GM12878 (cell line): ENCODE measurements around the gene GATA2. TPM values are rescaled to one million over a fixed set of nuclear protein-coding genes. Genes with fewer than 3 reads are reported as not detected.

ENCODE experiments used
- ATAC-seq: fragments of 200-7000 bp; cut with Tn5 transposase; 3 replicates; pipeline ENCODE4 v1.9.1; 2020; ENCODE audit warnings: mild to moderate bottlenecking, moderate library complexity
- BruUV-seq: library from RNA; stranded (reverse); fragments of 400-500 nt; replicated peaks from 2 replicates; lab custom pipeline; 2021; lab: Mats Ljungman, UMichigan
- CTCF ChIA-PET: fragments of 300-600 bp; sonication (Branson Sonifier 250); formaldehyde crosslinking; extraction: SDS; loops from one replicate; lab custom pipeline; 2021; ENCODE audit warnings: inconsistent platforms; lab: Yijun Ruan, JAX
- POLR2A ChIA-PET: fragments of 350-600 bp; formaldehyde crosslinking; extraction: SDS; loops from one replicate; lab custom pipeline; 2021; ENCODE audit warnings: inconsistent platforms; lab: Charles Lee
- RAD21 ChIA-PET: fragments of 300-600 bp; sonication (Branson Sonifier 250); formaldehyde crosslinking; loops from one replicate; lab custom pipeline; 2023; ENCODE audit warnings: antibody characterized with exemption; ENCODE audit not compliant: unreplicated experiment; lab: Charles Lee
- SMC1A ChIA-PET: fragments of 300-600 bp; sonication (Branson Sonifier 250); formaldehyde crosslinking; loops from one replicate; lab custom pipeline; 2023; ENCODE audit not compliant: unreplicated experiment, uncharacterized antibody; lab: Charles Lee
- DNase-seq: peaks from one replicate; pipeline ENCODE4 v3.0.0-alpha.2; 2011; ENCODE audit warnings: low read depth, low spot score
- FAIRE-seq: peaks from 3 replicates; lab custom pipeline; 2011; peaks lifted over from hg19 to GRCh38; lab: Jason Lieb, UNC
- H2AFZ ChIP-seq: 2 replicates; pipeline ENCODE4 v1.6.0; 2011; ENCODE audit warnings: low read depth, low read length, control low read depth; ENCODE audit not compliant: control insufficient read depth
- H3K27ac ChIP-seq: 2 replicates; pipeline ENCODE4 v1.5.1; 2011; ENCODE audit warnings: control low read depth; ENCODE audit not compliant: control insufficient read depth, insufficient read depth
- H3K27me3 ChIP-seq, 2 experiments: replicated peaks in 1 of 2; 2 replicates each; pipeline versions ENCODE4 v1.6.0 to v1.6.1; 2011; ENCODE audit warnings: low read length in 1 of 2; ENCODE audit not compliant: control insufficient read depth in 2 of 2, insufficient read depth in 2 of 2
- H3K36me3 ChIP-seq, 2 experiments: 2 replicates each; pipeline ENCODE4 v1.5.1; 2011; ENCODE audit warnings: low read length in 1 of 2; ENCODE audit not compliant: control insufficient read depth in 2 of 2, insufficient read depth in 2 of 2
- H3K4me1 ChIP-seq: 2 replicates; pipeline ENCODE4 v1.6.1; 2011; ENCODE audit warnings: mild to moderate bottlenecking, low read length, moderate library complexity, mixed read lengths; ENCODE audit not compliant: control insufficient read depth, insufficient read depth
- H3K4me2 ChIP-seq: 2 replicates; pipeline ENCODE4 v1.6.0; 2011; ENCODE audit warnings: control low read depth; ENCODE audit not compliant: control insufficient read depth, insufficient read depth
- H3K4me3 ChIP-seq: fragments of 200-600 bp; sonication (generic); 2 replicates; pipeline ENCODE4 v1.5.1; 2016
- H3K79me2 ChIP-seq: 2 replicates; pipeline ENCODE4 v1.6.0; 2011; ENCODE audit warnings: low read length; ENCODE audit not compliant: control insufficient read depth, insufficient read depth
- H3K9ac ChIP-seq: 2 replicates; pipeline ENCODE4 v1.8.0; 2011; ENCODE audit warnings: low read length, control low read depth, mixed read lengths; ENCODE audit not compliant: control insufficient read depth, insufficient read depth
- H3K9me3 ChIP-seq: replicated peaks from 3 replicates; pipeline ENCODE4 v1.5.1; 2011; ENCODE audit warnings: mild to moderate bottlenecking, low read length; ENCODE audit not compliant: control insufficient read depth, insufficient read depth
- H4K20me1 ChIP-seq: 2 replicates; pipeline ENCODE4 v1.6.0; 2011; ENCODE audit not compliant: control insufficient read depth, insufficient read depth
- BCL3 ChIP-seq: IDR thresholded peaks from 2 replicates; pipeline ENCODE4 v1.6.1; 2011; ENCODE audit warnings: borderline replicate concordance, low read depth, mild to moderate bottlenecking, moderate library complexity, low read length; ENCODE audit not compliant: insufficient read depth, poor library complexity, severe bottlenecking
- BHLHE40 ChIP-seq, 2 experiments: fragments of 450-650 bp in 1 of 2; IDR thresholded peaks; 2 replicates each; pipeline ENCODE4 v1.6.1; 2011 to 2017; ENCODE audit warnings: low read depth in 2 of 2, borderline replicate concordance in 1 of 2, improper control_type of control experiment in 1 of 2, low read length in 1 of 2, mild to moderate bottlenecking in 1 of 2
- DPF2 ChIP-seq: fragments of 450-650 bp; IDR thresholded peaks from 2 replicates; pipeline ENCODE4 v1.6.1; 2017; ENCODE audit warnings: mild to moderate bottlenecking
- ETV6 ChIP-seq, 2 experiments: fragments of 450-650 bp in 1 of 2; IDR thresholded peaks in 1 of 2; conservative IDR thresholded peaks in 1 of 2; 2 replicates each; pipeline ENCODE4 v1.6.1; 2014; ENCODE audit warnings: antibody characterized with exemption in 1 of 2, borderline replicate concordance in 1 of 2, low read depth in 1 of 2, mild to moderate bottlenecking in 1 of 2, moderate library complexity in 1 of 2
- IRF3 ChIP-seq: fragments of 450-650 bp; IDR thresholded peaks from 2 replicates; pipeline ENCODE4 v1.6.1; 2014; ENCODE audit warnings: mild to moderate bottlenecking
- KLF5 ChIP-seq: fragments of 450-650 bp; IDR thresholded peaks from 2 replicates; pipeline ENCODE4 v1.6.1; 2014; ENCODE audit warnings: mild to moderate bottlenecking; ENCODE audit not compliant: partially characterized antibody
- MEF2A ChIP-seq: IDR thresholded peaks from 2 replicates; pipeline ENCODE4 v1.6.1; 2011; ENCODE audit warnings: low read depth, mild to moderate bottlenecking, low read length, moderate library complexity; ENCODE audit not compliant: insufficient read depth
- MYC ChIP-seq: IDR thresholded peaks from 2 replicates; pipeline ENCODE4 v1.6.1; 2011; ENCODE audit warnings: mild to moderate bottlenecking, low read length, moderate library complexity, inconsistent platforms; ENCODE audit not compliant: insufficient read depth, insufficient replicate concordance, insufficient read length, severe bottlenecking
- SMC3 ChIP-seq: IDR thresholded peaks from 2 replicates; pipeline ENCODE4 v1.6.1; 2011; ENCODE audit warnings: low read length, improper control_type of control experiment, borderline replicate concordance
- TCF12 ChIP-seq: IDR thresholded peaks from 2 replicates; pipeline ENCODE4 v1.6.1; 2011; ENCODE audit warnings: low read depth, mild to moderate bottlenecking, low read length
- ZBTB11 ChIP-seq: fragments of 450-650 bp; formaldehyde crosslinking; IDR thresholded peaks from 2 replicates; pipeline ENCODE4 v1.5.0; 2022; ENCODE audit warnings: mild to moderate bottlenecking, missing genetic modification characterization
- ZBTB40 ChIP-seq: fragments of 450-650 bp; IDR thresholded peaks from 2 replicates; pipeline ENCODE4 v1.6.1; 2016; ENCODE audit warnings: mild to moderate bottlenecking, moderate library complexity, borderline replicate concordance
- ZZZ3 ChIP-seq: IDR thresholded peaks from 2 replicates; pipeline ENCODE4 v1.6.1; 2011; ENCODE audit warnings: low read depth; ENCODE audit not compliant: control insufficient read depth, insufficient read length
- WGBS: methylation state at CpG from one replicate; pipeline ENCODE4 v1.1.6; 2016; ENCODE audit warnings: low lambda C conversion rate; ENCODE audit not compliant: insufficient replicate concordance, insufficient coverage; ENCODE audit errors: missing lambda C conversion rate; 5-methylcytosine and 5-hydroxymethylcytosine counted together
- in situ Hi-C: fragments of 300-500 bp; cut with MboI; formaldehyde crosslinking; loops from 9 replicates; pipeline ENCODE4 v1.14.3; 2018; ENCODE audit warnings: mixed read lengths
- intact Hi-C: fragments of 100-400 bp; cut with micrococcal nuclease; formaldehyde crosslinking; loops from one replicate; pipeline ENCODE4 v1.14.2; 2022; ENCODE audit not compliant: unreplicated experiment
- polyA plus RNA-seq, 11 experiments: library from polyadenylated mRNA; depleted of rRNA in 4 of 11; unstranded in 6 of 11; stranded (reverse) in 5 of 11; fragments of >200 nt; fragmentation: Nextera tagmentation in 4 of 11; fragmentation: Illumina TruSeq in 1 of 11; extraction: Ambion mirVana in 4 of 11; extraction: Trizol in 1 of 11; gene quantifications; 1 replicate in 1 of 11; 2 replicates in 10 of 11; pipeline versions ENCODE4 v1.2.1 to v1.2.3, GENCODE V29; 2011 to 2016; ENCODE audit warnings: inconsistent platforms in 2 of 11, missing spikeins in 2 of 11, low read depth in 1 of 11
- total RNA-seq, 4 experiments: library from RNA; depleted of rRNA in 3 of 4; stranded (reverse); fragments of >200 nt in 3 of 4; fragmentation: Illumina TruSeq in 1 of 4; extraction: Trizol in 1 of 4; gene quantifications; 2 replicates each; pipeline versions ENCODE4 v1.2.1 to v1.2.3, GENCODE V29; 2013 to 2021

Gene GATA2
- total and polyA plus RNA-seq, 10 of the 15 experiments (the other 5 are each of a cell fraction or from before 2014, with no cell fraction given): 0.56 TPM; not detected in 9

GRCh38 chr3:128506754-128507153 lies 13.8 kb upstream of the GATA2 start:
- no peak for FAIRE-seq
- Histone ChIP-seq H2AFZ (no peak overlapping the region), H3K4me3 (no peak overlapping the region), H3K36me3 (no peaks in the 10 kb centered on the region), H3K9ac (no peak overlapping the region), H3K4me1 (no peaks in the 10 kb centered on the region), H3K27ac (no peak overlapping the region), H3K9me3 (peaks cover 1% of the 10 kb centered on the region; the same call in 1 of the 3 replicates), H3K27me3 (no peaks in the 10 kb centered on the region; a peak in 1 of 4 replicates), H4K20me1 (no peaks in the 10 kb centered on the region), H3K79me2 (no peaks in the 10 kb centered on the region), H3K4me2 (no peak overlapping the region)
- ATAC-seq: no peak
- no peak for DNase-seq
- WGBS: 17% methylated on average over 2 of the region's 2 CpGs
- TF ChIP-seq BHLHE40 (IDR thresholded peaks at IDR 0.05; ENCODE audit: borderline replicate concordance in 1 of 2, low read depth in 2 of 2, low read length in 1 of 2): no peak
- no peak for TF ChIP-seq ZBTB11 (CRISPR knock-in tag)
- TF ChIP-seq ZZZ3: no peak
- no peak for TF ChIP-seq BCL3
- TF ChIP-seq DPF2: no peak
- no peak for TF ChIP-seq MEF2A
- TF ChIP-seq IRF3: no peak
- no peak for TF ChIP-seq TCF12
- TF ChIP-seq SMC3: no peak
- no peak for TF ChIP-seq ZBTB40
- TF ChIP-seq ETV6 (conservative IDR thresholded peaks at IDR 0.05 in 1 of 2, IDR thresholded peaks at IDR 0.05 in 1 of 2; ENCODE audit: borderline replicate concordance in 1 of 2, low read depth in 1 of 2): no peak
- TF ChIP-seq KLF5: no peak
- TF ChIP-seq MYC: no peak
- intact Hi-C loops (no loop called here), in situ Hi-C loops (no loop called here)
- CTCF ChIA-PET: interaction anchor here (1.1 to 1.9 kb wide), 3 partner anchors 10 to 164 kb away, joined by 3 to 7 read pairs (median 3); no protein-coding TSS in a partner anchor
- SMC1A ChIA-PET: interaction anchor here (0.6 kb wide), 1 partner anchor 228 kb away, joined by 3 read pairs; no protein-coding TSS in a partner anchor
- RAD21 ChIA-PET: no interaction called here
- BruUV-seq: no TSS peak
- POLR2A ChIA-PET: no interaction called here
